Upper lobe of left lung (tissue), 6 donors: ENCODE results near the gene SH3BGRL2. TPM values are rescaled to one million over a fixed set of nuclear protein-coding genes. Genes with fewer than 3 reads are reported as not detected.

Source experiments
- ATAC-seq, 2 donors: fragments of 200-7000 bp; cut with Tn5 transposase; one replicate each; pipeline ENCODE4 v1.9.1; 2022; ENCODE audit warnings: mild to moderate bottlenecking in 2 of 2, moderate library complexity in 2 of 2; ENCODE audit not compliant: low FRiP score in 2 of 2
- DNase-seq, 2 donors: peaks; one replicate each; pipeline ENCODE4 v3.0.0-alpha.2; 2019 to 2020
- H3K27ac ChIP-seq, 4 donors: fragments of 200-600 bp; sonication (generic); one replicate each; pipeline ENCODE4 v1.5.1; 2016 to 2019
- H3K27me3 ChIP-seq, 4 donors: fragments of 200-600 bp; sonication (generic); one replicate each; pipeline ENCODE4 v1.5.1; 2017 to 2019
- H3K36me3 ChIP-seq, 4 donors: fragments of 200-600 bp; sonication (generic); one replicate each; pipeline ENCODE4 v1.5.1; 2016 to 2019
- H3K4me1 ChIP-seq, 4 donors: fragments of 200-600 bp; sonication (generic); one replicate each; pipeline ENCODE4 v1.5.1; 2018 to 2019
- H3K4me3 ChIP-seq, 4 donors: fragments of 200-600 bp; sonication (generic); one replicate each; pipeline ENCODE4 v1.5.1; 2017 to 2019; ENCODE audit warnings: mild to moderate bottlenecking in 2 of 4, moderate library complexity in 1 of 4
- H3K9me3 ChIP-seq, 4 donors: fragments of 200-600 bp; sonication (generic); one replicate each; pipeline ENCODE4 v1.5.1; 2018 to 2019
- CTCF ChIP-seq, 6 experiments: fragments of 450-650 bp in 4 of 6; fragments of 200-600 bp in 2 of 6; sonication (generic) in 2 of 6; IDR thresholded peaks; one replicate each; pipeline ENCODE4 v1.5.1; 2016 to 2019; ENCODE audit warnings: antibody characterized with exemption in 6 of 6
- EP300 ChIP-seq, 4 donors: sonication (generic); formaldehyde crosslinking; IDR thresholded peaks; one replicate each; pipeline ENCODE4 v1.5.1; 2017; ENCODE audit warnings: antibody characterized with exemption in 4 of 4, control low read depth in 2 of 4
- POLR2A ChIP-seq, 4 donors: fragments of 450-650 bp; IDR thresholded peaks; one replicate each; pipeline ENCODE4 v1.5.1; 2016 to 2017; ENCODE audit warnings: antibody characterized with exemption in 4 of 4, mild to moderate bottlenecking in 2 of 4
- POLR2AphosphoS5 ChIP-seq, 2 donors: sonication (generic); formaldehyde crosslinking; IDR thresholded peaks; one replicate each; pipeline ENCODE4 v1.5.1; 2017; ENCODE audit warnings: antibody characterized with exemption in 2 of 2
- WGBS, 2 donors: methylation state at CpG; one replicate each; pipeline ENCODE4 v1.1.5; 2017 to 2018; 5-methylcytosine and 5-hydroxymethylcytosine counted together
- total RNA-seq, 6 donors: library from RNA; depleted of rRNA in 4 of 6; stranded (reverse); fragments of >200 nt in 4 of 6; gene quantifications; one replicate each; pipeline versions ENCODE4 v1.1.0 to v1.2.1, GENCODE V29; 2016 to 2021
- donor health status: DM: no; HTN: no; CAD: no; lungs with moderate emphysema.
- donor health status: DM: no; HTN: yes; CAD: no; lungs with severe emphysema.

The SH3BGRL2 gene
- total RNA-seq, 6 donors from 2014 or later: 23.6 to 65.8 (median 25.4) TPM

DNA sequence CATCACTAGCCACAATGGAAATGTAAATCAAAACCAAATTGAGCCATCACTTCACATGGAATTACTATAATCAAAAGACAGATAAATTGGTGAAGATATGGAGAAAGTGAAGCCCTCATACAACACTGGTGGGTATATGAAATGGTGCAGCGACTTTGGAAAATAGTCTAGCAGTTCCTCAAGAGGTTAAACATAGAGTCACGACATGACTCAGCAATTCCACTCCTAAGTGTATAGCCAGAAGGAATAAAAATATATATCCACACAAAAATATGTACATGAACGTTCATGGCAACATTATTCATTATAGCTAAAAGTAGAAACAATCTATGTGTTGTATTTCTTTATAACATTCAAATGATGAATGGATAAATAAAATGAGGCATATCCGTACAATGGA lies 33.1 kb upstream of the SH3BGRL2 start:
- no peaks in the 10 kb centered on the region for H3K4me1 ChIP-seq
- no peaks in the 10 kb centered on the region for H3K27me3 ChIP-seq
- TF ChIP-seq EP300 (IDR thresholded peaks at IDR 0.05) (no peak), POLR2A (IDR thresholded peaks at IDR 0.05) (no peak), CTCF (IDR thresholded peaks at IDR 0.05) (no peak), POLR2AphosphoS5 (IDR thresholded peaks at IDR 0.05) (no peak)
- DNase-seq: no peak
- H3K27ac ChIP-seq: no peak overlapping the region
- 87 to 88% methylated on average over 4 of the region's 4 CpGs for WGBS, 2 donors
- H3K9me3 ChIP-seq: no peaks in the 10 kb centered on the region
- no peaks in the 10 kb centered on the region for H3K36me3 ChIP-seq
- ATAC-seq: no peak
- H3K4me3 ChIP-seq: no peak overlapping the region

DNA sequence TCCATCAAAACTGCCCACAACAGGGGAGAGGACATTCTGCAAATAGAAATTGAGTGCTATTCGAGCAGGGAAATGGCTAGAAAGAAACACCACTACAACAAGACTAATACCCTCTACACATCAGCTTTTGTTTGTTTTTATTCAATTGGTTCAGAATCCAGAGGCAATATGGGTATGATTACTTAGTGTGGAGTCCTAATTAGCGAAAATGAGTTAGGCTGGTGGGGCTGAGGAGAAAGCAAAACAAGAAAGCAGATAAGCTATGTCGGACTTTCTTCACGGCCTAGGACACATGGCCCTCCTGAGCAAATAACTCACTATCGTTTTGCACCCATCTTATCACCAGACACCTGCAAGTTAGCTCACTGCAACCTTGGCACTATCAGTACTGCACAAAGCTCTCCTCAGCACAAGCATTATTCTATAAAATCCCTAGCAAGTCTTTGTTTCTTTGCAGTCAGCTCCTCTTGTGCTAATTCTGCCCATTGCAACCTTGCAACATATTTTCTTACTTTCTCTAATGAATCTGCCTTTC lies 31.3 kb upstream of the SH3BGRL2 start:
- TF ChIP-seq POLR2A (IDR thresholded peaks at IDR 0.05): no peak
- TF ChIP-seq CTCF (IDR thresholded peaks at IDR 0.05): no peak
- TF ChIP-seq EP300 (IDR thresholded peaks at IDR 0.05): no peak
- no peak for DNase-seq
- WGBS, 2 donors: 80 to 81% methylated on average over 5 of the region's 5 CpGs
- Histone ChIP-seq H3K27me3 (no peaks in the 10 kb centered on the region), H3K36me3 (no peaks in the 10 kb centered on the region), H3K27ac (no peak overlapping the region), H3K4me3 (no peak overlapping the region), H3K9me3 (no peaks in the 10 kb centered on the region), H3K4me1 (no peaks in the 10 kb centered on the region)
- ATAC-seq: no peak

- Histone ChIP-seq H3K4me1 (no peaks in the 10 kb centered on the region), H3K36me3 (no peaks in the 10 kb centered on the region), H3K27me3 (no peaks in the 10 kb centered on the region), H3K27ac (no peak overlapping the region), H3K4me3 (no peak overlapping the region), H3K9me3 (no peaks in the 10 kb centered on the region)
- ATAC-seq: no peak
- DNase-seq: no peak
- 71 to 77% methylated on average over 3 of the region's 3 CpGs for WGBS, 2 donors
- no peak for TF ChIP-seq CTCF (IDR thresholded peaks at IDR 0.05)
These were observed 30.8 kb upstream of the SH3BGRL2 start for GRCh38 chr6:79600313-79600712.

GRCh38 chr6:79600812-79601609 lies 30.1 kb upstream of the SH3BGRL2 start:
- WGBS, 2 donors: 58 to 69% methylated on average over 3 of the region's 3 CpGs
- no peaks in the 10 kb centered on the region for H3K9me3 ChIP-seq
- TF ChIP-seq POLR2AphosphoS5 (IDR thresholded peaks at IDR 0.05) (no peak), EP300 (IDR thresholded peaks at IDR 0.05) (no peak), POLR2A (IDR thresholded peaks at IDR 0.05) (no peak), CTCF (IDR thresholded peaks at IDR 0.05) (no peak)
- DNase-seq: no peak
- H3K4me1 ChIP-seq: no peaks in the 10 kb centered on the region
- no peaks in the 10 kb centered on the region for H3K36me3 ChIP-seq
- H3K4me3 ChIP-seq: no peak overlapping the region
- no peaks in the 10 kb centered on the region for H3K27me3 ChIP-seq
- H3K27ac ChIP-seq: no peak overlapping the region
- ATAC-seq: no peak

DNA sequence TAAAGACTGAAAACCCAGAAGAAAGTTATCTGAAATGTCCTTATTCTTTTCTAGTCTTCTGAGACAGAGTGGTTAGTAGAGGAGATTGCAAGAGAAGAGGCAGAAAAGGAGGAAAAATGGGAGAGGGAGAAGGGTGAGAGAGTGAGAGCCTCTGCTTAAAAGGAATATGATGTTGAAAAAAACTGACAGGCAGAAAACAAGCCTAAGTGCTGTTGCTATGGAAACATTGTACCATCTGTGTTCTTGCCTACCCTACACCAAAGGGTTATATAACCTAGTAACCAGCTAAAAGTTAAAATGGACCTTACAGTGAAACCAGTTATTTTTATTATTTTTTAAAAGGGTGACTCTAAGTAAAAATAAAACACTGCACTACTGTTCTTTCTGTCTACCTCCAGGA lies 28.3 kb upstream of the SH3BGRL2 start:
- H3K27ac ChIP-seq: no peak overlapping the region
- ATAC-seq (no peak), DNase-seq (no peak)
- H3K36me3 ChIP-seq: no peaks in the 10 kb centered on the region
- no peaks in the 10 kb centered on the region for H3K9me3 ChIP-seq
- no peaks in the 10 kb centered on the region for H3K27me3 ChIP-seq
- TF ChIP-seq POLR2AphosphoS5 (IDR thresholded peaks at IDR 0.05) (no peak), CTCF (IDR thresholded peaks at IDR 0.05) (no peak), EP300 (IDR thresholded peaks at IDR 0.05) (no peak), POLR2A (IDR thresholded peaks at IDR 0.05) (no peak)
- H3K4me3 ChIP-seq: no peak overlapping the region
- no peaks in the 10 kb centered on the region for H3K4me1 ChIP-seq
